Activated CD8-positive, alpha-beta memory T cell treated with anti-CD3 and anti-CD28 coated beads, Interleukin-2, amount 50 U/mL, for 48 hours (primary cell): ENCODE results near the gene STEAP4.
"Not testable (repeated sequence)": the region's sequence is repeated elsewhere in the genome, so short reads cannot be mapped to it uniquely, and the experiment has no call there.

ENCODE experiments used
- DNase-seq: peaks from one replicate; pipeline ENCODE4 v3.0.0-alpha.2; 2020

The STEAP4 gene

DNA sequence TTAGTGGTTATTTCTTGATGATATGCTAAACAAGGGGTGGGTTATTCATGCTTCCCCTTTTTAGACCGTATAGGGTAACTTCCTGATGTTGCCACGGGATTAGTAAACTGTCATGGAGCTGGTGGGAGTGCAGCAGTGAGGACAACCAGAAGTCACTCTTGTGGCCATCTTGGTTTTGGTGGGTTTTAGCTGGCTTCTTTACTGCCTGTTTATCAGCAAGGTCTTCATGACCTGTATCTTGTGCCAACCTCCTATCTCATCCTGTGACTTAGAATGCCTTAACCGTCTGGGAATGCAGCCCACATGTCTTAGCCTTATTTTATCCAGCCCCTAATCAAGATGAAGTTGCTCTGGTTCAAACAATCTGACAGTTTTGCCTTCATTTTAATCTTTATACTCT, 41.7 kb downstream of the STEAP4 start:
- DNase-seq = not testable (repeated sequence)

- no peak for DNase-seq
Measured at GRCh38 chr7:88262562-88262961, 44.1 kb downstream of the STEAP4 start.

- DNase-seq = no peak
Measured at GRCh38 chr7:88260719-88261118, 46.0 kb downstream of the STEAP4 start.

- no peak for DNase-seq
Measured at GRCh38 chr7:88259656-88260380, 46.9 kb downstream of the STEAP4 start.

DNA sequence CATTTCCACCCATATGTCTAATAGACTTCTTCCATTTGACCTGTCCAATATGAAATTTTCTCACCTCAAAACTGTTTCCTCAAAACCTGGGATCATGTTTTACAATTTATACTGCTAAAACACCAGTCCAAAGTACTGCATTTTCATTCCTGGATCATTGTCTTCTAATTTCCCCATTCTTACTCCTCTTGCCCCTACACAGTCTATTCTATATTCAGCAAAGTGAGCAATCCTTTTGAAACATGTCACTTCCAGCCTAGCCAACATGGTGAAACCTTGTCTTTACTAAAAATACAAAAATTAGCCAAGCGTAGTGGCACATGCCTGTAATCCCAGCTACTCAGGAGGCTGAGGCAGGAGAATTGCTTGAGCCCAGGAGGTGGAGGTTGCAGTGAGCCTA, 48.4 kb downstream of the STEAP4 start:
- DNase-seq = not testable (repeated sequence)

DNA sequence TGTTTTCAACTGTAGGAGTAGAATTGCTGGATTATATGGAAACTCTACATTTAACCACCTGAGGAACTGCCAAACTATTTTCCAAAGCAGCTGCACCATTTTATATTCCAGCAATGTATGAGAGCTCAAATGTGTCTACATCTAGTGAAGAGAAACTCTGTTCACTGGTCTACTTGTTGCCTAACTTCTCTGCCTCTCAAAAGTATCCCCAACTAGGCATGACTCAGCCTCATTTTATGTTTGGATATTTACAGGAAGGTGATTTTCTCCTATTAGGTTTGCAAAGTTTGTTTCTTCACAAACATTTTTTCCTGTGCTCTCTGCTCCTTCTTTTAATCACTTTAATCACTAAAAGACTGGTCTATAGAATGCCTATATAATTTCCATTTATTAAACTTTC, 49.8 kb downstream of the STEAP4 start:
- no peak for DNase-seq

- no peak for DNase-seq
Measured at GRCh38 chr7:88254721-88255424, 51.8 kb downstream of the STEAP4 start.

DNA sequence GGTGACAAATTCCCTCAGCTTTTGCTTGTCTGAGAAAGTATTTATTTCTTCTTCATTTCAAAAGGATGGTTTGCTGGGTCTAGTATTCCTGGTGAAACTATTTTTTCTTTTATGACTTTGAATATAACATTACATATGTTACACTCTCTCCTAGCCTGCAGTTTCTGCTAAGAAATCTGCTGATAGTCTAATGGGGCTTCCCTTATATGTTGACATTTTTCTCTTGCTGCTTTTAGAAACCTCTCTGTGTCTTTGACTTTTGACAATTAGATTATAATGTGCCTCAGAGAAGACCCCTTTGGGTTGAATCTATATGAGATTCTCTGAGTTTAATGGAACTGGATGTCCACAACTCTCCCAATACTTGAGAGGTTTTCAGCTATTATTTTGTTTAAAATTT, 53.1 kb downstream of the STEAP4 start:
- DNase-seq = no peak

- no peak for DNase-seq
Measured at GRCh38 chr7:88244258-88244657, 62.4 kb downstream of the STEAP4 start.

GRCh38 chr7:88243345-88243909, 63.3 kb downstream of the STEAP4 start:
- DNase-seq = no peak

- no peak for DNase-seq
Measured at GRCh38 chr7:88239852-88240251, 66.8 kb downstream of the STEAP4 start.

DNA sequence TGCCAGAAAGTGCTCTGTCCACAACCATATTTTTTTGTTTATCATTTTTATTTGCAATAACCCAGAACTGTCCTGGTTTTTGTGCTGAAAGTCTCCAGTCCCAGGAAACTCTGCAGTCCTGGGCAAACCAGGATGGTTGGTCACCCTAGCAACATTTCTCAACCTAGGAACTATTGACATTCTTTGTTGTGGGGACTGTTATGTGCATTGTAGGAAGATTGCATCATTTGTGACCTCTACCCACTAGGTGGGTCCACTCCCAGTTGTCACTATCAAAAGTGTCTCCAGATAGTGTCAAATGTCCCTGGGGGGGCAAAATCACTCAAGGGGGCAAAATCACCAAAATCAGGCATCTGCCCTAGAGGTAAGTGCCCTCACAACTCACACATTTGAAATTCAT, 72.9 kb downstream of the STEAP4 start:
- DNase-seq = no peak

DNA sequence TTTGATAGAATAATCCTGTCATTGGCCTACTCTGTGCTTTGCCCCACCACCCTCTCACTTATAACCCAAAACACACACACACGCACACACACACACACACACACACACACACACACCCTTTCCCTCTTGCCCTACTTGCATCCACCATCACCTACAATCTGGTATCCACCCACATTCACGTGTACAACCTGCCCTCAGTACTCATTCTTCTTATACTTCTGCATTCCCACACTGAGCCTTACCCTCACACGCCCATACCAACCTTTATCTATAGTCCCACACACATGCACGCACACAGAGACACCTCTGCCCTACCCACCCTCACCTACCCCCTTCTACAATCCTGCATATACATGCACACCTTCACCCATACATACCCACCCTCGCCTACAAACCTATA, 76.0 kb downstream of the STEAP4 start:
- no peak for DNase-seq

DNA sequence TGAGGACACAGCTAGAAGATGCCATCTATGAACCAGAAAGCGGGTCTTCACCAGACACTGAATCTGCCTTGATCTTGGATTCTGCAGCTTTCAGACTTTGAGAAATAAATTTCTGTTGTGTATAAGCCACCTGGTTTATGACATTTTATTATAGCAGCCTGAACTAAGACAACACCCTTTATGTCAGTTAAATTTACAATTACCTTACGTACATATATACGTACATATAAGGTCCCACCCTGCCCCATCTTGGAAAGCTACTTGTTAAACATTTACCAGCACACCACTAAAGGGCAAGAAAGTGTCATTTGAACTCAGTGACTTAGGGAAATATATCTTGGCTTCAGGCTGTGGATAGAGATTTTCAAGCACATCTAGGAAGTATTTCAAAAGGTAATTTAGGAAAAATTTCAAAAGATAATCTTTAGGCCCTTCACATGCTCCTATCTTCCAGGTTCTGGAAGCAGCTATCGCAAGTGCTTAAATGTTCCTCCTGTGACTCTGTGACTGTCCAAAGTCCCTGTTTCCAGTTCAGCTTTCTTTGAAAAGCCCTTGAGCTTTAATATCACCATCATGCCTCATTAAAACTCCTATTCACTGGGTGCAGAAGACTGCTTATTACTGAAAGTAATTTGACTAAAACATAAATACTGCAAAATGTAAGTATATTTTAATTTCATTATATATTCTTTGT, 77.2 kb downstream of the STEAP4 start:
- no peak for DNase-seq

DNA sequence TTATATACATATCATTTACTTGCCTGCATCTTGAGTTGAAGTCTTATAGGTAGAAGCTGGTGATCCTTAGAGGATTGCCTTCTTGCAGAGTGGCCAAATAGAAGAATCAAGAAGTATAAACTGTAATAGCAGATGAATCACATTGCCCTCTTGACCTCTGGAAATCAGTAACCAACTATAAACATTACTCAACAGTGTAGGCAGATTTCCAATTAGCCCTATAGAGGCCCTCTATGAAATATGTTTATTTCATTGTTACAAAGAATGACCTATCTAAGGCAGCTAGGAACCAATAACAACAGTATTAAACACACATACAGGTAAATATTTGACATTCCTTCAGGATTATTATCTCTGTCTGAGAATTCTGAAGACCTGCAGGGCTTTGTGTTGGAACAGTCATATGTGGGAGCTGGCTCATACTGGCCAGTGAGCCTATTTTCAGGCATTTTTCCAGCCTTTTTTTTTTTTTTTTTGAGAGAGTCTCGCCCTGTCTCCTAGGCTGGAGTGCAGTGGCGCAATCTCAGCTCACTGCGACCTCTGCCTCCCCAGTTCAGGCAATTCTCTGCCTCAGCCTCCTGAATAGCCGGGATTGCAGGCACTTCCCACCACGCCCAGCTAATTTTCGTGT, 79.7 kb downstream of the STEAP4 start:
- DNase-seq = no peak

DNA sequence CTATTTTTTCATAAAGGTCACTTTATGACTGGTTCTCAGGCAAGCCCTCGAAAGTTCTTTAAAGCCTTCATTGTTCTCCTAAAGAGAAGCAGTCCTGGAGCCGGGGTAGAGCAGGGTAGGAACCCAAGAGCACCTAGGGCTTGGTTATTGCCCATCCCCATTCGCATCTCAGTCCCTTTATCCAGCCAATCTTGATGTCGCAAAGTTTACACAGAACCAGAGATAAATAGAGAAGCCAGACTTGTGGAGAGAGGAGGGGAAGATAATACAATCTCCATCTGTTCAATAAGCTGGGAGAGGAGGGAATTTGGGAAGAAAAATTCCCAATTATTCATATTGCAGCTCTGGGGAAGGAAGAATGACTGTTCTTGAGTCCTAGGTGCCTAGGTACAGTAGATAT, 80.5 kb downstream of the STEAP4 start:
- DNase-seq = no peak

- DNase-seq = no peak
Measured at GRCh38 chr7:88224601-88225275, 82.0 kb downstream of the STEAP4 start.

- DNase-seq = no peak
Measured at GRCh38 chr7:88223265-88223664, 83.4 kb downstream of the STEAP4 start.
